AG08396 (cell line): ENCODE results near the gene TCN1.

Experiments used
- DNase-seq: peaks from one replicate; pipeline ENCODE4 v3.0.0; 2012; ENCODE audit warnings: low spot score, mixed read lengths

TCN1 gene

DNA sequence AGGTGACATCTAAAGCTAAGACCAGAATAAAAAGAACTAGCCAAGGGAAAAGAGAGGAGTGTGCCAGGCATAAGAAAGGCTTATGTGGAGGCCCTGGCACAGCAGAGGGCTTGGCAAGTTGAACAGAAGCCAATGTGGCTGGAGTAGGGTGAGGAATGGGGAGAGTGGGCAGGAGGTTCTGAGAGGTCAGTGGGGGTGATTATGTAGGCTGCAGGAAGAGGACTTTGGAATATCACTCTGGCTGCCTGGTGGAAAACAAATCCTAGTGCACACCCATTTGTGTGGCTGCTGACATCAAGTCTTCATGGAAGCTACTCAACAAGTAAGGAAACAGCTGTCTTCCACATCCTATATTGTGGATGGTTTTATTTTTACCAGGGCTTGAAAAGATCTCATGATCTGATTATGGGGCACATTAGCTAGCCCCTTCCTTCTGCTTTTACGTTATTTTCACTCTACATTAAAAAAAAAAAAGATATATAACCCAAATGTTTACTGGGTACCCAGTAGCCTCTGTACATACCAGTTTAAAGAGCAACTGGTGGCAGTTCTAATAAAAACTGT lies 59.2 kb downstream of the TCN1 start:
- no peak for DNase-seq

DNA sequence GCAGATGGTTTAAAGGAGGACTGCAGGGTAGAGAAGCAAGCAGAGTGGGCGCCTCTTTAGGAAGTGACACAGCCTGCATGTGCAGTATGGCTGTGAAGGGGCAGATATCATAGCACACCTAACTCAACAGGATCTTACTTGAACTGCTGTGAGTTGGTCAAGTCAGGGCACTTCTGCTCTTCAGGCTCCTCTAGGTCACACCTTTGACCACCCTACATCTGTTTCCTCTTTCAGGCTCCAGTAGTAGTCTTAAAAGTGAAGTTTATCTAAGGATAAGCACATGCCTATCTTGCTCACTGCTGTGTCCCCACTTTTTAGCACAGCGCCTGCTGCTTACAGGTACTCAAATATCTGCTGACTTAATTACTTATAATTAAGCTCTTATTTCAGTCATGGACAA lies 62.2 kb downstream of the TCN1 start:
- no peak for DNase-seq
